HG03196 (cell line): Measurements from ENCODE around the gene HDAC7.
A peak's percentile ranks its signal among the peaks of the same experiment; 100 is the strongest.

Experiments used
- ATAC-seq: cut with Tn5 transposase; IDR thresholded peaks from one replicate; pipeline ENCODE4 v1.9.1; 2021; ENCODE audit not compliant: unreplicated experiment

HDAC7 gene

DNA sequence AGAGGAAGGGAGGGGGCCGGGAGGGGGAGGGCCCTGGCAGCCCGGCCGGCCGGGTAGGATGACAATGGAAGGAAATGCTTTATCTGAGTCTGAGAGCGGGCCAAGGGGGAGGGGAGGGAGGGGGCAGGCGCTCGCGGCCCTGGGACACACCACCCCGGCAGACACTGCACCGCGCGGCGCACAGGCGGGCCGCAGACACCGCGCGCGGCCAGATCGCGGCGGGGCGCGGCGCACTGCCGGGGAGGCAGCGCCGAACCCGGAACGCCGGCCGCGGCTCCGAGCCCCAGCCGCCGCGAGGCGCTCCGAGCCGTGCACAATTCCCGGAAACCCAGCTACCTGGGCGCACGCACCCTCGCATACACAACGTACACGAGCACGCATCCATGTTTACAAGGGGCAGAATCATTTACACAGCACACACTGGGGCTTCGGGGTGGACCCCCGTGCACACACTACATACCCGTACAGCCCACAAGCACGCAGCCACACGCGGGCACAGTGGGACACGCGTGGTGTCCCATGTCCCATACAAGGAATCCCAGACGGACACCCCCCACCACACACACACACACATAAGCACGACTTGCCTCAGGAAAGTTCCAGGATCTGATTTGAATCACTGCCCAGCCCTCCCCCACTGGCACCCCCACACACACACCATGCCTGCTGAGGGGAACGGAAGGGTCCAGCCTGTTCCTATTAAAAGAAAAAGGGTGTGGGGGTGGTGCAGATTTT, at the start of gene HDAC7:
Gene HDAC7 (minus strand): TSS at position 8 of the 735 bp plus-strand sequence. CDS start 118 bp downstream, outside the sequence.
- ATAC-seq: no peak

DNA sequence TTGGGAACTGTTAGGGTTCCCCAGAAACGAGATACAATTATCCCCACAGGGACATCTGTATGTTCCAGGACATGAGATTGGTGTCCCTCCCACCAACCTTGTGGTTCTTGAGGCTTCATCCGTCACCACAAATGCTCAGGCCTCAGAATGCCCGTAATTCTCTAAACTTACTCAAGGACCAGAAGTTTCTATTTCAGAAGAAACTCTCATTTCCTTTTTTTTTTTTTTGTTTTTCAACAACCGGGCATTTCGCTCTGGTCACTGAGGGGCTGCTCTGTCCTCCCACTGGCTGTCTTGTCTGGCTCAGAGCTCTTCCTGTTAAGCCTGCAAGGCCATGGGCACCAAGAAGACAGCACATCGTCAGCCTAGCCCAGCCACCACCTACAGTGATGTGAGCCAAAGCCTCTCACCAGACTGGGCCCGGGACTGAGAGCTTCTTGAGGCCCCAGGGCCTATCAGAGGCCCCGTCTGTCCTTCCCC, 48.9 kb upstream of the HDAC7 start:
- peak; percentile 74 for ATAC-seq

DNA sequence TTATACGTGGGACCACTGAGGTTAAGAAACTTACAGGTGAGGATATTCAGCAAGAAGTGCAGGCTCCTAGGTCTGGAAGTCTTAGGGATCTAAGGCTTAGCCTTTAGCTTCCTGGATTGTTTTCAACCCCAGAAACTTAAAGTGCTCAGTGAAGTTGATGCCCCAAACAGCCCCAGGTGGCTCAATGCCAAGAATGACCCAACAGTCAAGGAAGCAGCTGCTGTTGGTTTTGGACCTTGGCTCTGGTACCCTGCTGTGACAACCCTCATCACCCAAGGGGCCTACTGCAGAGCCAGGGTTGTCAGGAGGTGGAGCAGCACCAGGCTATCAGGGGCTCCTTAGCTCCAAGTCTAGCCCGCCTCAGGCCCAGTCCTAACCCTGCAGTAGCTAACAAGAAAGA, 48.3 kb upstream of the HDAC7 start:
- peak; percentile 5 for ATAC-seq

DNA sequence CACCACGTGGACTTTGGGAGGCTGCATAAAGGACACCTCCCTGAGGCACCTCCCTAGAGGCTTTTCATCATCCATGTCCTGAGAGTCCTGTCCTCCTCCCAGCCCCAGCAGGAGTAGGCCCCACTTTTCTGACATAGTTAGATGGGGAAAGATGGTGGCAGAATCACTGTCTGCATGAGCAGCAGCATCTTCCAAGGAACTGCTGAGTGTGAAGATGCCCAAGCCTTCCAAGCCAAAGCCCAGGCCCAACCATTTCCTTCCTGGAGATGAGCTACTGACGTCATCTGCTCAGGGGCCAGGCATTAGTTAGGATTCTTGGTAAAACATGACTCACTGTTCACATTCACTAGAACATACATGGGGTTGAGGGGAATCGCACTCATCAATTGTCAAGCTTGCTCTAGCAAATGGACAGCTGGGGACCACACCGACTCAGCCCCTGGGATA, 47.8 kb upstream of the HDAC7 start:
- ATAC-seq: no peak

DNA sequence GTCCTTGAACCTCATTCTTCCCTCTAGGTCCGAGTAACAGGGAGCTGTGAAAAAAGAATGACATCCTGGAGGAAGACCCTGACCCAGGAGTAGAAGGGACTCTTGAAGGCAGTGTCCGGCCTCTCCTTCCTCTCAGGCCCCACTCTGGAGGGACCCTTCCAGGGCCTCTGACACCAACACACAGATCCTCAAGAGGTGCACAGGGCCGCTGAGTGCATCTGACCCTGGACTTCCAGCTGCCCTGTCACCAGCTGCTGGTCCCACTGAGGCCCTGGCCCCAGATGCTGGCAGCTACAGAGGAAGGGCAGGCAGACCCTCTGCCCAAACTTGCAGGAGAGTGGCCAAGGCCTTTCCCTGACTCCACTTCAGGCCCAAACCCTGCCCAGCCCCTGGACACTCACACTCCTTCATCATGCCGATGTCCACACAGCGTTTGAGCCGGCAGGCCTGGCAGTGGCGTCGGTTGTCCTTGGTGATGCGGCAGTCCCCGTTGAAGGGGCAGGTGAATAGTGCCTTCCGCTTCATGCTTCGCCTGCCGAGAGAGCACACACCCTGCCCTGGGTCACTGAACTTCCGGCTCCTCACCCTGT, 45.0 kb upstream of the HDAC7 start:
- no peak for ATAC-seq

DNA sequence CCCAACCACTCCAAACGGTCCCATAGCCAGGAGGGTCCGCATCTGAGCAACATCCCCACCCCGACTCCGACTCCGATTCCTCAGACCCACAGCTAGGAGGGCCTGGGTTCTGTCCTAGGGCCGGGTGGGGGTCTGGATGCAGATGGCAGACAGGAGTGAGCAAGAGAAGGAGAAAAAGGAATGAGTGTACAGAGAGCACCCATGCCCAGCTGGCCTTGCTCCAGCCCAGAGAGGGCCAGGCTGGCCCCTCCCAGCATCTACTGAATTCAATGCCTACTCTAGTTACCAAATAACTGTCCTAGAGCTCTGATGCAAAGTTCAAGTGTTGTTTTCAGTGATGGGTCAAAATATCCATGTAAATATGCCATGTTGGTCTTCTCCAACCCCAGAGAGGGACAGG, 44.3 kb upstream of the HDAC7 start:
- no peak for ATAC-seq

DNA sequence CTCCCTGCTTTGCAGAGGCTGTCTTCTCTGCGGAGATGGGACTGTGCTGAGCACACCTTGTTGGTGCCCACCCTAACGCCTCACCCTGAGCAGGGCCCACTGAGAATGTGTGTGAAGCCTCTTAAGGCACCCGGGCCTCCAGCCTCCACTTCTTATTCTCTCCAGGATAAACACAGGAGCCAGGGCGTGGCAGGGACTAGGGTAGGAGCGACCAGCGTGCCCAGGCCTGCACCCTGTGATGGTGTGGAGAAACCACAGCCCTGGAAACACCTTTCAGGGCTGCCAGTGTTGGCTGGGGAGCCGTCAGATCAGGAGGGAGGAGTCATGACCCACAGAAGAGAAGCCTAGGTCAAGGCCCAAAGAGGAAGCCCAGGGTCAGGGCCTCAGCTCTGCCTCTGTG, 43.8 kb upstream of the HDAC7 start:
- no peak for ATAC-seq

DNA sequence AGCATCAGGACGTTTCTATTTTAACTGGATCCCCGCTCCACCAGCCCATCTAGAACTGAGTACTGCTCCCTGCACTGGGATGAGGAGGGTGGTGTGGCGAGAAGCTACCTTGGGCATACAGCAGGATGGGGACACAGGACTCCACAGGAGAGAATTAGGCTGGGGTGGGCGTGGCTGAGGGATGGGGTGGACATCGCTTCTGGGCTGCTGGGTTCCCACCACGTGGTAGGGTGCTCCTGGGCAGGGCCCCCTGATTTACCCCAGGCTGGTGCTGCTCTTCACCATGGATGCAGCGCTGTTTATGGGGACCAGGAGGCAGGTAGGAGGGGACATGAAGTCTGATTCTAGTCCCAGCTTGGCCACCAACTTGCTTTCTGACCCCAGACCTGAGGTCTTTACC, 43.2 kb upstream of the HDAC7 start:
- ATAC-seq: no peak

DNA sequence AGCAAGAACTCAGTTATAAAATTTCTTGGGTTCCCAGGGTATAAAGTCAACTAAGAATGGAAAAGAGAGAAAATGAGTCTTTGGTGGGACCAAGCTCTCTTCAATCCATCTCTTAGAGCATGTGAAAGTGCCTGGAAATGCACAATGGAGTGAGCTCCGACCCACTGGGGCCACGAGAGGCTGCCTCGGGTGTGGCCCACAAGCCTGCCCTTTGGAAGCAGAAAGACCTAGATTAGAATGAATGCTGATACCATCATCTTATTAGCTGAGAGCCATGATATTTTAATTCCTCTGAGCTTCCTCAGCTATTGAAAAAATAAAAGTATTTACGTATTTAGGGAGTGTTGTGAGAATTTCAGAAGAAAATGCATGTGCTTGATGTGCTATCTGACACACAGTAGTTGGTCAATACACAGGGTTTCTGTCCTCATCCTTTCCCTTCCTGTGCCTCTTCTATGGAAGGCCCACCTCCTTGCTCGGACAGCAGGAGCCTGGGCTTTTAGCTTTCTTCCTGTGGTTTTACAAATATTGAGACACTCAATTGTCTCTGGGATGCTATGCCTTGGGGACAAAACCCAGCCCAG, 42.6 kb upstream of the HDAC7 start:
- no peak for ATAC-seq

DNA sequence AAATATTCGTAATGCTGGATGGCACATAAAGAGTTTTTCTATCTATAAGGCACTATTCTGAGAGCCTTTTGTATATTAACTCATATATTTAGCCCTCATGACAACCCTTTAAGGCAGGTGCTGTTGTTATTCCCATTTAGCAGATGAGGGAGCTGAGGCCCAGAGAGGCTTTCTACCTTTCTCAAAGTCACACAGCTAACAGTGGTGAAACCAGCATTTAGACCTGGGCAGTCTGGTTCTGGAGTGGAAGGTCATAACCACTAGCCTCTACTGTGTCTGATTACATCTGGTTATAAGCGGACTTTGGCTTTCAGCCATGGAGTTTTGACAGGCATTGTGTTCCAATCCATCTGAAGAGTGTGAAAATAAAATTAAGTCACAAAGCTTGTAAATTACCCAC, 41.2 kb upstream of the HDAC7 start:
- no peak for ATAC-seq

DNA sequence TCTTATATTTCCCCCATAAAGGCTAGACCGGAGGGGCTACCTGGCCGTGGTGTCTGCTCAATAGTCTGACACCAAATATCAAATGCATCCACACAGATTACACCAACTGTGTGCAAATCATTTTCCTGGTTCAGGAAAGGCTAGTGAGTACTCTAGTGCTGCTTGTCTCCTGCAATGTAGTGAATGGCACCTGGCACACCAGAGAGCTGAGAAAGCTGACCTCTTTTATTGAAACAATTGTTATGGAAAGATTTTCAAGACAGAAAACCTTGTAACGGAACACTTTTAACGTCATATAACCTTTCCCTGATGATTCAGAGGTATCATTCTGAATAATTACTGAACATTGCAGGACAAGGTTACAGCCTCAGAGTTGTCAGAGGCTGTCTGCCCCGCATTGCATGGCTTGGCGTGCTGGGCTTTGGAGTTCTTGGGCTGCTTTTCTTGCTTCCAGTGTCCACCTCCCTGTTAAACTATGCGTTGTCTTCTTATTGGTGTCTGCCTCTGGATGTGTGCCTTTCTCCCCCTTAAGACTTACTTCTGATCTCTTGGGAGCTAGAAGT, 40.7 kb upstream of the HDAC7 start:
- ATAC-seq: no peak

DNA sequence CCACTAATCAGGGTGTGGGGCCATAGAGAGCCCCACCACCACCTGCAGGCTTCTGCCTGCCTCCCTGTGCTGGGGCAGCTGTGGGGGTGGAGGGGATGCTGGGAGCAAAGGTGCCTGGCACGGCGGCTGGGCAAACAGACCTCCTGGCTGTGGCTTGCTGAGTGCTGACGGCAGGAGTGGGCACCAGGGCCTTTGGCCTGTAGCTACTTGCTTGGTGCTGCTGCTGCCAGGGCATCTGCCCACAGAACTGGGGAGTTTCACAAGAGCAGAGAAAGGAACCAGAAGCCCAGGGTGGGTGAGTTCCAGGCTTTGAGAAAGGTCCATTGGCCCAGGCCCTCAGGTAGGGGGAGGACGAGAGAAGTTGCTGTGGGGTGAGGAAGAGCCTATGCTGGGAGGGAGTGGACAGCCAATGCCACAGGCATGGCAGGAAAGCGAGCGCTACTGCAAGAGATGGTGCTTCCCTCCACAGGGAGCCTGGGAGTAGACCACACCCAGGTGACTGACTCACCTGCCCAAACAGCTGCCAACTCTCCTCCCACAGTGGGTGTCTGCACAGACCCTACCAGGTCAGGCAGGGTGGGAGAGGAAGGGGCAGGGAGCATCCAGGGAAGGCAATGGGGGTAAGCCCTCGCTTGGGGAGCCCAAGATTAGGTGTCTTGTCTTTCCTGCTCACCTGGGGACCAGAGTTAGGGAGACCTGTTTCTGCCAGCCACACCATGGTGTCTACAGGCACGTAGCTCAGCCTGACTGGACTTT, 39.0 kb upstream of the HDAC7 start:
- no peak for ATAC-seq

DNA sequence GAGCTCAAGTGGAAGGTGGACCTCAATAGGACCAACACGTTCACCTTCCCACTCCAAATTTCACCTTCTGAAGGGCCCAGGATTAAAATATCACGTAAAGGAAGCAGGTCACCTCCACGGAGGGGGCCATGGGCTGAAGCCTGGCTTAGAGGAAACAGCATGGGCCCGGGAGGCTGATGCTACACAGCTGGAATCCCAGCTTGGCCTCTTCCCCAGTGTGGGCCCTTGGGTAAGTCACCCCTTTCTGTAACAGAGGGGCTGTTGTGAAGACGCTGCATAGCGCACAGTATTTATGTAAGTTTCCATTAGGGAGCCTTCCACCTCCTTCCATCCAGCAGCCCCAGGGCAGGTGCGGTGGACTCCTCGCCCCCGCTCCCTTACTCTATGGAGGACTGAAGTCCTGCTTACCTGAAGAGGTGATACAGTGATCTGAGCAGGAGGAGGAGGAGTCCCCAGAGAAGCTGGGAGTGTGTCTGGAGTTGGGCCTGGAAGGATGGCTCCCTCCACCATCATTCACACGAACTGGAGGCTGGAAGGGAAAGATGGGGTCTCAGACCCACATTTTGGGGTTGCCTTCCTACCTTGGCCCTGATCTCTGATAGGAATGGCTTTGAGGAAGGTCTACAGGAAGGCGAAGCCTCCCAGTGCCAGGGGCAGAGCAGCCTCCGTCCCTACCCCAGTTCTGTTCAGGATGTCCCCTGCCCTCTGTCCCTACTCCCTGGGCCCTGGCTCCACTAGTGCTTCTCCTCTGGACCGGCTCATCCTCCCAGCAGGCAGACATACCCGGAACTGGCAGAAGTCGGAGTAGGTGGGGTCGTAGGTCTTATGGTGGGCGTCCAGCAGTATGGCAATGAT, 37.2 kb upstream of the HDAC7 start:
- no peak for ATAC-seq

DNA sequence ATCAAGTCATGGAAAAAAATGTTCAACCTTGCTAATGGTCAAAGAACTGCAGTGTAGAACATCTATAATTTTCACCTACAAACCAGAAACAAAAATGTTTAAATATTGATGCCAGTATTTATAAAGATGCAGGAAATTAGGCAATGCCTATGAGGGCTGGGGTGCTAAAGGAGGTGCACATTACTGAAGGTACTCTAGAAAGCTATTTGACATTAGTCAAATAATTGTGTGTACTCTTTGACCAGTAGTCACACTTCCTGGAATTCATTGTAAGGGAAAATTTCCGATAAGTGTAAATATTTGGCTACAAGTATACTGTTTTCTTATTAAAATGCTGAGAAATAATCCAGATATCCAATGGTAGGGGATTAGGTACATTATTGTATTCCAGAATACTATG, 36.4 kb upstream of the HDAC7 start:
- no peak for ATAC-seq

DNA sequence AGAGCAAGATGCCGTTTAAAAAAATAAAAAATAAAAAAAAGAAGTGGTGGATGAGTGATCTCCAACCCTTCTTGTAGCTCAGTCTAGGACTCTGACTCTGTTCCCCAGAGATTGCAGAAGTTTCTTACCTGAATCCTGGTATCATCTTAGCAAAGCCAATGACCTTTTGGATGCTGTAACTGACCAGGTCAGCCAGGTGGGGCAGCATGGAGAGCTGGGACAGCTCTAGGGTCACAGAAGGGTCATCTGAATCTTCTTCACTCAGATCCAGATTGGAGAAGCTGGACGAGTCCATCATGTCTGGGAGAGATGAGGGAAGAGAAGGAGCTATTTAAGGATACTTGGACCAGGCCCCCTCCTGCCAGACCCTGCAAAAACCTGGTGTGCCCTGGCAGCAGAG, 35.8 kb upstream of the HDAC7 start:
- no peak for ATAC-seq

DNA sequence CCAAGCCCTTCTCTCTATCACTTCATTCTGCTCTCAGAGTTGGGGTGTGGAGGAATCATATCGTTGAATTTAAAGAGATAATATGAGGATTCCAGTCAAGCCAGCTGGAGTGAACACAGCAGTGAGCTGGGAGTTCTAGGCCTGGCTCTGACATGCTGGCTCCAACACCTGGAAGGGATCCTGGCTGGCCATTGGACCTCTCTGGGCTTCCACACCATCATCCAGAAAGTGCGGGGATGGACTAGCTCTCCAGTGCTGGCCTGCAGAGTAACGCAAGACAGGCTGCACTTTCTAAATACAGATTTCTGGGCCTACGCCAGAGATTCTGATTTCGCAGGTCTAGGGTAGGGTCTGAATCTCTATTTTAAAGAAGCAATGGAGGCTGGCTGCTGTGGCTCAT, 34.8 kb upstream of the HDAC7 start:
- ATAC-seq: no peak

DNA sequence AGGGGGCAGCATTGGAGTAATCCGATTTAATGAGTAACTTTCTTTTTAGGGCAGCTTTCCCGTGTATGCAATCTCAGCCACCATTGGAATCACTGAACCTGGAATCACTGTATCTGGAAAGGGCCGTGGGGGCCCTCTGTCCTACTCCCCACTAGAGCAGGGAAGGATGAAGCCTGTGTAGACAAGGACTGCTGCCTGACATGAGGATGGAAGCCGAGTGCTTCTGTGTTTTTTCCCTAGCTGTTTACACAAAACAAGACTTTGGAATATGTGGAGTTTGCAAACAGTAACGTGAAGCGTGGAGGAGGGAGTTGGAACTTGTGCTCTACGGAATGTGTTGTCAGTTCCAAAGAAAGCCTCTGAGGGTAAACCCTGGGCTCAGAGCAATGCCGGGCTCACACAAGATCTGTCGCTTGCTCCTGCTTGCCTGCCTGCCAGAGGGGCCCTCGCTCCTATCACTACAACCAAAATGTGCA, 32.4 kb upstream of the HDAC7 start:
- ATAC-seq: no peak

DNA sequence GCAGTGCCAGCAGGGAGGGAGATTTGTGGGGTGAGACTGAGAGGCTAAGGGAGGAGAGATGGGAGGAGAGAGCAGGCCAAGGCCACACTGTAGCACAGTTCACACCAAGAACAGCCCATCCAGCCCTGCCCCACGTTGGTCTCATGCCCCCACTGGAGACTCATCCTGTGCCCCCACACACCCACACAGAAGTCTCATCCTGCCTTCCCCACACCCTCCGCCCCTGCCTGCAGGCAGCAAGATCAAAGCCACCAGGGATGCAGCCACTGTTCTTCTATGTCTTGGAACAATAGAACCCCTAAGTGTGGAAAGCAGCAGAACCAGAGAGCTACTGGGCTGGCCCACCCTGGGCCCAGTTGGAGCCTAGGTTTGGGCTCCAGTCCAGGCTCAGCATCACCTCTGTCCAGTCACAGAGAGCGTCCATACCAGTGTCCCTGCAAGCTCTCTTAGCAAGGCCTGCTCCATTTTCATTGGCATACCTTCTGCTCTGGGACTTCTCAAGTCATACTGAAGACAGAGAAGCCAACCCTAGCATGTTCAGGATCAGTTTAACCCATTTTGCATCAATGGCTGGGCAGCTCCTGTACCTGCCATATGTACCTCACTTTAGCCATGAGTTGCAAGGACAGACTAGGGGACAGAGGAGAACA, 31.7 kb upstream of the HDAC7 start:
- ATAC-seq: no peak

DNA sequence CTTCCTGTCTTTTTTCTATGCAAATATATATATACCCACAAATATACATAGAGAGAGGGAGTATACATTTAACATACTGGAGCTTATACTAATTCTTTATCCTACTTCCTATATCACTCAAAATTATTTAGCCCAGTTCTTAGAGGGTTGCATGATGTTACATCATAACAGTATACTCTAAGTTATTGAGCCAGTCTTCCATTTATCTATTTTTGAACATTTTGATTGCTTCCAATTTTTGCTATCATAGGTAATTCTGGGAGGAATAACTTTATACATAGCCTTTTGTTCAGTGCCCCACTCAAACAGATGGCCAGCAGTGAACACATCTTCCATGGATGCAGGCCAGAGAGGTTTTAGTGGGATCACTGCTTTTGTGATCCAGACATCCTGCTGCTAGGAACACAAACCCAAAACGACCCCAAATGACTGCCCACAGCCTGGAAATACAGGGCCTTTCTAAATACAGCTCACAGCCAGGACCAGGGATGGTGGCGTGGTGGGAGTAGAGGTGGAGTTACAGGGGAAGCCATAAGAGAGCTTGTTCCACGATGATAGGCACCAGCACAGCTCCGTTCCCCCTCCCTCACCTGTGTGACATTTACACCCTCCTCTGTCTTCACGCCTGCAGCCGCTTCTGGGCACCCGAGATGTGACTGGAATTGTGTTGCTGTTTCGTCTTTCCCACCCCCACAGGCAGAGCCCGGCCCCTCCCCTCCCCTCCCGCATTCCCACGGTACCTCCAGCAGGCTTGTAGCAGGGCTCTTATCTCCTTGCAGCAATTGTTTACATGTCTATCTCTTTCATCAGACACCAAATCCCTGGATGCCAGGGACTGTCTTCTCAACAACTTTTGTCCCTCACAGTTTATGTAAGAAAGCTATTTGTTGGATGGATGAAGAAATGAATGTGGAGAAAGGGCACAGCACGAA, 30.7 kb upstream of the HDAC7 start:
- ATAC-seq: no peak
